Measurements from ENCODE around the gene CTNNBL1.

CTNNBL1 gene

GRCh38 chr20:37745553-37745952 is 51.7 kb downstream of the CTNNBL1 start:
- H2AK5ac ChIP-seq (ENCODE audit: low read length, severe bottlenecking): no peak overlapping the region
- no peak for DNase-seq
- no peak overlapping the region for H3K4me2 ChIP-seq (ENCODE audit: low read length, poor library complexity, severe bottlenecking)
- no peak overlapping the region for H2BK15ac ChIP-seq (ENCODE audit: low read depth, poor library complexity, severe bottlenecking)
- peaks cover 0 to 37% of the 10 kb centered on the region in 2 experiments for H3K36me3 ChIP-seq (ENCODE audit: control insufficient read depth in 1 of 2, insufficient read depth in 2 of 2, low read depth in 1 of 2, low read length in 2 of 2)
- H3K27me3 ChIP-seq (ENCODE audit: control insufficient read depth in 1 of 2, insufficient read depth in 1 of 2, low read length in 2 of 2): no peaks in the 10 kb centered on the region
- peaks cover 2% of the 10 kb centered on the region for H3K4me1 ChIP-seq (ENCODE audit: control insufficient read depth, insufficient read depth, low read depth, low read length)
- WGBS: 96% methylated on average over 3 of the region's 3 CpGs
- no peak overlapping the region for H3K23ac ChIP-seq (ENCODE audit: low read length in 2 of 2)
- no peaks in the 10 kb centered on the region for H3K9me3 ChIP-seq (ENCODE audit: control insufficient read depth, low read length)
- no peak overlapping the region for H3K14ac ChIP-seq (ENCODE audit: low read length in 2 of 2)
- no peak overlapping the region for H2BK120ac ChIP-seq (ENCODE audit: low read depth, low read length)
- H3K18ac ChIP-seq (ENCODE audit: low read depth in 1 of 2, low read length in 2 of 2): no peak overlapping the region
- H4K91ac ChIP-seq (ENCODE audit: low read length): no peak overlapping the region
- H3K27ac ChIP-seq (ENCODE audit: low read length, poor library complexity, severe bottlenecking): no peak overlapping the region
- H3K79me1 ChIP-seq (replicated peaks; ENCODE audit: low read length, poor library complexity, severe bottlenecking): peaks cover 7% of the 10 kb centered on the region
- H2BK5ac ChIP-seq (ENCODE audit: low read depth, low read length, poor library complexity, severe bottlenecking): no peak overlapping the region
- H3K4ac ChIP-seq (ENCODE audit: low read depth in 1 of 2, low read length in 2 of 2): no peak overlapping the region
- no peak overlapping the region for H3K4me3 ChIP-seq (ENCODE audit: insufficient read depth in 1 of 2, low read depth in 1 of 2, low read length in 2 of 2)
- no peak overlapping the region for H4K8ac ChIP-seq (ENCODE audit: low read length)
- no peak overlapping the region for H2AFZ ChIP-seq (ENCODE audit: low read depth, low read length)
- H3K9ac ChIP-seq (ENCODE audit: low read length): no peak overlapping the region
- no peak overlapping the region for H2BK12ac ChIP-seq (ENCODE audit: low read length in 2 of 2)

DNA sequence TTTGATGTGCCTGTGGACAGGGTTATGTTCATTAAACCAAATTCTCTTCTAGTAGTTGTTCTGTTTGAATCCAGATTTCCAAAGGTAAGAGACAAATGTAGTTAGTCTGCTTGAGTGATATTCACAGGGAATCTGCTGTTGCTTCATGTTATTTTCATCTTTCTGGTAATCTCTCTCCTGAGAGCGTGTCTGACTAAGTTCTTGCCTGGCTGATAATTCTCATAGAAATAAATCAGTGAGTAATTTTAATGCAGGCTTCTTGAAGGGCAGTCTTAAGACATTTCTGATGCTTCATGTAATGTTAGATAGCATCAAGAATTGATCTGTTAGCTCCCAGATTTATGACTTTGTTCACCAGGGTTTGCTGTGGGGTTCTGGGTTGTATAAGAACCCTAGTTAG is 54.2 kb downstream of the CTNNBL1 start:
- no peak overlapping the region for H2BK5ac ChIP-seq (ENCODE audit: low read depth, low read length, poor library complexity, severe bottlenecking)
- no peak overlapping the region for H2BK120ac ChIP-seq (ENCODE audit: low read depth, low read length)
- no peak overlapping the region for H3K18ac ChIP-seq (ENCODE audit: low read depth in 1 of 2, low read length in 2 of 2)
- H3K36me3 ChIP-seq (ENCODE audit: control insufficient read depth in 1 of 2, insufficient read depth in 2 of 2, low read depth in 1 of 2, low read length in 2 of 2): peaks cover 3 to 57% of the 10 kb centered on the region in 2 experiments
- no peak overlapping the region for H3K4me2 ChIP-seq (ENCODE audit: low read length, poor library complexity, severe bottlenecking)
- no peak overlapping the region for H4K91ac ChIP-seq (ENCODE audit: low read length)
- no peak overlapping the region for H2AK5ac ChIP-seq (ENCODE audit: low read length, severe bottlenecking)
- no peaks in the 10 kb centered on the region for H3K27me3 ChIP-seq (ENCODE audit: control insufficient read depth in 1 of 2, insufficient read depth in 1 of 2, low read length in 2 of 2)
- 100% methylated on average over 1 of the region's 1 CpG for WGBS
- no peak overlapping the region for H2BK15ac ChIP-seq (ENCODE audit: low read depth, poor library complexity, severe bottlenecking)
- H2AFZ ChIP-seq (ENCODE audit: low read depth, low read length): no peak overlapping the region
- no peak overlapping the region for H2BK12ac ChIP-seq (ENCODE audit: low read length in 2 of 2)
- H3K23ac ChIP-seq (ENCODE audit: low read length in 2 of 2): no peak overlapping the region
- H4K8ac ChIP-seq (ENCODE audit: low read length): no peak overlapping the region
- H3K79me1 ChIP-seq (replicated peaks; ENCODE audit: low read length, poor library complexity, severe bottlenecking): peaks cover 6% of the 10 kb centered on the region
- H3K9me3 ChIP-seq (ENCODE audit: control insufficient read depth, low read length): no peaks in the 10 kb centered on the region
- H3K9ac ChIP-seq (ENCODE audit: low read length): no peak overlapping the region
- H3K4ac ChIP-seq (ENCODE audit: low read depth in 1 of 2, low read length in 2 of 2): no peak overlapping the region
- DNase-seq: no peak
- H3K4me1 ChIP-seq (ENCODE audit: control insufficient read depth, insufficient read depth, low read depth, low read length): no peaks in the 10 kb centered on the region
- H3K4me3 ChIP-seq (ENCODE audit: insufficient read depth in 1 of 2, low read depth in 1 of 2, low read length in 2 of 2): no peak overlapping the region
- no peak overlapping the region for H3K27ac ChIP-seq (ENCODE audit: low read length, poor library complexity, severe bottlenecking)
- no peak overlapping the region for H3K14ac ChIP-seq (ENCODE audit: low read length in 2 of 2)

GRCh38 chr20:37749218-37749617 is 55.4 kb downstream of the CTNNBL1 start:
- Histone ChIP-seq H3K14ac (ENCODE audit: low read length in 2 of 2) (no peak overlapping the region), H3K4ac (ENCODE audit: low read depth in 1 of 2, low read length in 2 of 2) (no peak overlapping the region), H2BK5ac (ENCODE audit: low read depth, low read length, poor library complexity, severe bottlenecking) (no peak overlapping the region), H3K9ac (ENCODE audit: low read length) (no peak overlapping the region), H2AK5ac (ENCODE audit: low read length, severe bottlenecking) (no peak overlapping the region), H3K27me3 (ENCODE audit: control insufficient read depth in 1 of 2, insufficient read depth in 1 of 2, low read length in 2 of 2) (no peaks in the 10 kb centered on the region), H3K27ac (ENCODE audit: low read length, poor library complexity, severe bottlenecking) (no peak overlapping the region), H3K4me3 (ENCODE audit: insufficient read depth in 1 of 2, low read depth in 1 of 2, low read length in 2 of 2) (no peak overlapping the region), H3K4me1 (ENCODE audit: control insufficient read depth, insufficient read depth, low read depth, low read length) (no peaks in the 10 kb centered on the region), H2BK120ac (ENCODE audit: low read depth, low read length) (no peak overlapping the region), H3K79me1 (replicated peaks; ENCODE audit: low read length, poor library complexity, severe bottlenecking) (peaks cover 5% of the 10 kb centered on the region), H3K18ac (ENCODE audit: low read depth in 1 of 2, low read length in 2 of 2) (no peak overlapping the region), H3K23ac (ENCODE audit: low read length in 2 of 2) (no peak overlapping the region), H3K36me3 (ENCODE audit: control insufficient read depth in 1 of 2, insufficient read depth in 2 of 2, low read depth in 1 of 2, low read length in 2 of 2) (peaks cover 3 to 62% of the 10 kb centered on the region in 2 experiments), H2BK12ac (ENCODE audit: low read length in 2 of 2) (no peak overlapping the region), H2BK15ac (ENCODE audit: low read depth, poor library complexity, severe bottlenecking) (no peak overlapping the region), H2AFZ (ENCODE audit: low read depth, low read length) (no peak overlapping the region), H3K9me3 (ENCODE audit: control insufficient read depth, low read length) (no peaks in the 10 kb centered on the region), H4K91ac (ENCODE audit: low read length) (no peak overlapping the region), H3K4me2 (ENCODE audit: low read length, poor library complexity, severe bottlenecking) (no peak overlapping the region), H4K8ac (ENCODE audit: low read length) (no peak overlapping the region)
- no peak for DNase-seq
- WGBS: 100% methylated on average over 4 of the region's 4 CpGs

- no peaks in the 10 kb centered on the region for H3K9me3 ChIP-seq (ENCODE audit: control insufficient read depth, low read length)
- H3K27ac ChIP-seq (ENCODE audit: low read length, poor library complexity, severe bottlenecking): no peak overlapping the region
- H3K4ac ChIP-seq (ENCODE audit: low read depth in 1 of 2, low read length in 2 of 2): no peak overlapping the region
- H2BK120ac ChIP-seq (ENCODE audit: low read depth, low read length): no peak overlapping the region
- H3K18ac ChIP-seq (ENCODE audit: low read depth in 1 of 2, low read length in 2 of 2): no peak overlapping the region
- H4K8ac ChIP-seq (ENCODE audit: low read length): no peak overlapping the region
- no peaks in the 10 kb centered on the region for H3K27me3 ChIP-seq (ENCODE audit: control insufficient read depth in 1 of 2, insufficient read depth in 1 of 2, low read length in 2 of 2)
- no peak overlapping the region for H3K9ac ChIP-seq (ENCODE audit: low read length)
- no peak overlapping the region for H2BK5ac ChIP-seq (ENCODE audit: low read depth, low read length, poor library complexity, severe bottlenecking)
- H3K4me3 ChIP-seq (ENCODE audit: insufficient read depth in 1 of 2, low read depth in 1 of 2, low read length in 2 of 2): no peak overlapping the region
- H2AFZ ChIP-seq (ENCODE audit: low read depth, low read length): no peak overlapping the region
- H2BK12ac ChIP-seq (ENCODE audit: low read length in 2 of 2): no peak overlapping the region
- no peak overlapping the region for H3K23ac ChIP-seq (ENCODE audit: low read length in 2 of 2)
- no peaks in the 10 kb centered on the region for H3K4me1 ChIP-seq (ENCODE audit: control insufficient read depth, insufficient read depth, low read depth, low read length)
- H3K79me1 ChIP-seq (replicated peaks; ENCODE audit: low read length, poor library complexity, severe bottlenecking): peaks cover 2% of the 10 kb centered on the region
- DNase-seq: no peak
- H3K14ac ChIP-seq (ENCODE audit: low read length in 2 of 2): no peak overlapping the region
- no peak overlapping the region for H2AK5ac ChIP-seq (ENCODE audit: low read length, severe bottlenecking)
- peaks cover 3 to 62% of the 10 kb centered on the region in 2 experiments for H3K36me3 ChIP-seq (ENCODE audit: control insufficient read depth in 1 of 2, insufficient read depth in 2 of 2, low read depth in 1 of 2, low read length in 2 of 2)
- WGBS: 93% methylated on average over 7 of the region's 8 CpGs
- no peak overlapping the region for H4K91ac ChIP-seq (ENCODE audit: low read length)
- H2BK15ac ChIP-seq (ENCODE audit: low read depth, poor library complexity, severe bottlenecking): peak overlapping the region; percentile 36
- H3K4me2 ChIP-seq (ENCODE audit: low read length, poor library complexity, severe bottlenecking): no peak overlapping the region
These were observed 56.0 kb downstream of the CTNNBL1 start for GRCh38 chr20:37749620-37750403.

All from mesenchymal stem cell (in vitro differentiated cells and primary cell).